IMR-90 (cell line): ENCODE results near the gene GHR. TPM values are rescaled to one million over a fixed set of nuclear protein-coding genes. Genes with fewer than 3 reads are reported as not detected.

ENCODE experiments used
- ATAC-seq: fragments of 200-7000 bp; cut with Tn5 transposase; 2 replicates; pipeline ENCODE4 v1.9.1; 2020; ENCODE audit warnings: low read depth, mild to moderate bottlenecking, moderate library complexity
- BruUV-seq: library from RNA; stranded (reverse); fragments of 400-500 nt; replicated peaks from 2 replicates; lab custom pipeline; 2021; lab: Mats Ljungman, UMichigan
- CTCF ChIA-PET: fragments of 300-600 bp; formaldehyde crosslinking; extraction: SDS; loops from one replicate; lab custom pipeline; 2021; ENCODE audit warnings: antibody characterized with exemption; lab: Yijun Ruan, JAX
- POLR2A ChIA-PET: fragments of 300-600 bp; sonication (Branson Sonifier 250); formaldehyde crosslinking; loops from one replicate; lab custom pipeline; 2022; ENCODE audit warnings: antibody characterized with exemption; ENCODE audit not compliant: unreplicated experiment; lab: Charles Lee
- DNase-seq: peaks from one replicate; pipeline ENCODE4 v3.0.0; 2013
- H2AFZ ChIP-seq: replicated peaks from 2 replicates; pipeline ENCODE3; 2013; ENCODE audit warnings: low read length, mild to moderate bottlenecking; ENCODE audit not compliant: poor library complexity
- H2AK5ac ChIP-seq: 2 replicates; pipeline ENCODE4 v1.6.1; 2013; ENCODE audit warnings: low read depth, low read length, inconsistent platforms
- H2AK9ac ChIP-seq: replicated peaks from 2 replicates; pipeline ENCODE3; 2013; ENCODE audit warnings: mild to moderate bottlenecking, low read depth, low read length, moderate library complexity; ENCODE audit not compliant: poor library complexity
- H2BK120ac ChIP-seq: 2 replicates; pipeline ENCODE4 v1.6.1; 2013; ENCODE audit warnings: low read depth, low read length, inconsistent platforms
- H2BK15ac ChIP-seq: 3 replicates; pipeline ENCODE4 v1.6.1; 2013; ENCODE audit warnings: low read depth, low read length, inconsistent platforms
- H2BK20ac ChIP-seq: 2 replicates; pipeline ENCODE4 v1.6.1; 2013; ENCODE audit warnings: low read depth, mild to moderate bottlenecking, inconsistent platforms, low read length, moderate library complexity
- H2BK5ac ChIP-seq: 2 replicates; pipeline ENCODE4 v1.6.1; 2013; ENCODE audit warnings: mild to moderate bottlenecking, low read depth, low read length, inconsistent platforms; ENCODE audit not compliant: poor library complexity, severe bottlenecking
- H3K14ac ChIP-seq: replicated peaks from 2 replicates; pipeline ENCODE4 v1.6.1; 2013; ENCODE audit warnings: low read depth, low read length, inconsistent platforms
- H3K18ac ChIP-seq: 2 replicates; pipeline ENCODE4 v1.6.1; 2013; ENCODE audit warnings: low read depth, low read length, control low read depth
- H3K23ac ChIP-seq: 2 replicates; pipeline ENCODE4 v1.6.1; 2013; ENCODE audit warnings: low read depth, low read length, inconsistent platforms
- H3K27ac ChIP-seq: 2 replicates; pipeline ENCODE4 v1.5.1; 2013; ENCODE audit warnings: mild to moderate bottlenecking, control low read depth, low read length; ENCODE audit not compliant: insufficient read depth
- H3K27me3 ChIP-seq: 2 replicates; pipeline ENCODE4 v1.6.1; 2013; ENCODE audit warnings: low read length; ENCODE audit not compliant: control insufficient read depth, insufficient read depth
- H3K36me3 ChIP-seq: 2 replicates; pipeline ENCODE4 v1.6.1; 2013; ENCODE audit warnings: low read length, mixed read lengths; ENCODE audit not compliant: control insufficient read depth, insufficient read depth
- H3K4ac ChIP-seq: 2 replicates; pipeline ENCODE4 v1.6.1; 2013; ENCODE audit warnings: low read depth, low read length, inconsistent platforms
- H3K4me1 ChIP-seq: 2 replicates; pipeline ENCODE4 v1.6.1; 2013; ENCODE audit warnings: low read length, mixed read lengths; ENCODE audit not compliant: control insufficient read depth, insufficient read depth
- H3K4me2 ChIP-seq: 2 replicates; pipeline ENCODE4 v1.6.1; 2013; ENCODE audit warnings: low read depth, mild to moderate bottlenecking, control low read depth, low read length, moderate library complexity
- H3K4me3 ChIP-seq: 2 replicates; pipeline ENCODE4 v1.5.1; 2013; ENCODE audit warnings: low read depth, mild to moderate bottlenecking, control low read depth, low read length, moderate library complexity; ENCODE audit not compliant: insufficient read depth
- H3K56ac ChIP-seq: 2 replicates; pipeline ENCODE4 v1.6.1; 2013; ENCODE audit warnings: low read length, inconsistent platforms; ENCODE audit not compliant: insufficient read depth; ENCODE audit errors: extremely low read depth
- H3K79me1 ChIP-seq, 2 experiments: 2 replicates each; pipeline ENCODE4 v1.6.1; 2013; ENCODE audit warnings: low read length in 2 of 2, inconsistent platforms in 1 of 2, low read depth in 1 of 2
- H3K9ac ChIP-seq: 2 replicates; pipeline ENCODE4 v1.6.1; 2013; ENCODE audit warnings: low read depth, low read length, control low read depth
- H3K9me1 ChIP-seq: 2 replicates; pipeline ENCODE4 v1.6.1; 2013; ENCODE audit warnings: low read length, inconsistent platforms; ENCODE audit not compliant: insufficient read depth
- H3K9me3 ChIP-seq: 2 replicates; pipeline ENCODE4 v1.6.1; 2013; ENCODE audit warnings: low read length; ENCODE audit not compliant: control insufficient read depth, insufficient read depth
- H4K20me1 ChIP-seq: 2 replicates; pipeline ENCODE4 v1.6.1; 2013; ENCODE audit warnings: low read length, inconsistent platforms; ENCODE audit not compliant: insufficient read depth
- H4K5ac ChIP-seq: 2 replicates; pipeline ENCODE4 v1.6.1; 2013; ENCODE audit warnings: mild to moderate bottlenecking, low read depth, low read length, control low read depth
- H4K8ac ChIP-seq, 2 experiments: 2 replicates each; pipeline ENCODE4 v1.6.1; 2013; ENCODE audit warnings: low read depth in 2 of 2, low read length in 2 of 2, control low read depth in 1 of 2, inconsistent platforms in 1 of 2
- H4K91ac ChIP-seq: 2 replicates; pipeline ENCODE4 v1.6.1; 2013; ENCODE audit warnings: low read depth, low read length, inconsistent platforms; ENCODE audit not compliant: insufficient read depth
- BHLHE40 ChIP-seq: fragments of 150-350 bp; IDR thresholded peaks from 2 replicates; pipeline ENCODE4 v1.6.1; 2016; ENCODE audit warnings: mild to moderate bottlenecking, low read depth, low read length
- CEBPB ChIP-seq: IDR thresholded peaks from 2 replicates; pipeline ENCODE4 v1.6.1; 2012; ENCODE audit warnings: low read depth, low read length, improper control_type of control experiment
- CHD1 ChIP-seq: IDR thresholded peaks from 2 replicates; pipeline ENCODE4 v1.6.1; 2012; ENCODE audit warnings: low read depth, low read length, improper control_type of control experiment
- CTCF ChIP-seq: conservative IDR thresholded peaks from 2 replicates; pipeline ENCODE4 v1.5.1; 2012; ENCODE audit warnings: mild to moderate bottlenecking, low read depth, low read length, improper control_type of control experiment
- ELK1 ChIP-seq: fragments of 150-350 bp; IDR thresholded peaks from 2 replicates; pipeline ENCODE4 v1.6.1; 2016; ENCODE audit warnings: low read depth, mild to moderate bottlenecking, low read length, moderate library complexity, borderline replicate concordance
- FOS ChIP-seq: fragments of 150-350 bp; IDR thresholded peaks from 2 replicates; pipeline ENCODE4 v1.6.1; 2016; ENCODE audit warnings: low read depth, low read length
- MAFK ChIP-seq: IDR thresholded peaks from 2 replicates; pipeline ENCODE4 v1.6.1; 2012; ENCODE audit warnings: low read depth, low read length, improper control_type of control experiment
- MAZ ChIP-seq: IDR thresholded peaks from 2 replicates; pipeline ENCODE4 v1.6.1; 2012; ENCODE audit warnings: low read depth, mild to moderate bottlenecking, low read length, improper control_type of control experiment, moderate library complexity, borderline replicate concordance
- MXI1 ChIP-seq: IDR thresholded peaks from 2 replicates; pipeline ENCODE4 v1.6.1; 2012; ENCODE audit warnings: low read depth, mild to moderate bottlenecking, low read length, moderate library complexity, borderline replicate concordance
- NFE2L2 ChIP-seq: fragments of 150-350 bp; IDR thresholded peaks from 2 replicates; pipeline ENCODE4 v1.6.1; 2016; ENCODE audit warnings: low read depth, mild to moderate bottlenecking, low read length
- POLR2A ChIP-seq: IDR thresholded peaks from 2 replicates; pipeline ENCODE4 v1.6.1; 2012; ENCODE audit warnings: mild to moderate bottlenecking, low read depth, low read length
- RAD21 ChIP-seq: IDR thresholded peaks from 2 replicates; pipeline ENCODE4 v1.6.1; 2012; ENCODE audit warnings: low read length, improper control_type of control experiment
- RCOR1 ChIP-seq: IDR thresholded peaks from 2 replicates; pipeline ENCODE4 v1.6.1; 2012; ENCODE audit warnings: mild to moderate bottlenecking, low read length, improper control_type of control experiment; ENCODE audit not compliant: insufficient replicate concordance
- RFX5 ChIP-seq: IDR thresholded peaks from 2 replicates; pipeline ENCODE4 v1.8.0; 2012; ENCODE audit warnings: low read depth, mild to moderate bottlenecking, low read length, moderate library complexity
- SMC3 ChIP-seq: fragments of 150-350 bp; IDR thresholded peaks from 2 replicates; pipeline ENCODE4 v1.6.1; 2016; ENCODE audit warnings: low read depth, mild to moderate bottlenecking, antibody characterized with exemption, low read length, moderate library complexity
- WGBS, 2 experiments: methylation state at CpG; one replicate each; pipeline versions ENCODE4 v1.1.5 to v1.1.7; 2013; ENCODE audit warnings: missing lambda C conversion rate in 2 of 2; ENCODE audit not compliant: insufficient read length in 1 of 2; ENCODE audit errors: extremely low coverage in 2 of 2; 5-methylcytosine and 5-hydroxymethylcytosine counted together
- dilution Hi-C: fragments of 300-500 bp; cut with HindIII; formaldehyde crosslinking; loops from one replicate; pipeline ENCODE4 v1.14.3; 2018; ENCODE audit warnings: low sequenced_read_pairs; ENCODE audit not compliant: unreplicated experiment
- in situ Hi-C: fragments of 300-500 bp; cut with MboI; formaldehyde crosslinking; loops from 3 replicates; pipeline ENCODE4 v1.14.3; 2019; ENCODE audit warnings: low sequenced_read_pairs, inconsistent platforms, mixed read lengths
- intact Hi-C: fragments of 100-400 bp; cut with micrococcal nuclease; formaldehyde crosslinking; loops from 2 replicates; pipeline ENCODE4 v1.10.0; 2022
- polyA plus RNA-seq, 3 experiments: library from polyadenylated mRNA; depleted of rRNA; stranded (reverse); fragments of >200 nt; gene quantifications; 2 replicates each; pipeline ENCODE4 v1.2.3, GENCODE V29; 2012; ENCODE audit warnings: low replicate concordance in 1 of 3
- total RNA-seq: library from RNA; depleted of rRNA; stranded (reverse); fragments of >200 nt; gene quantifications from 2 replicates; pipeline ENCODE4 v1.2.3, GENCODE V29; 2012
- TF ChIP-seq, protein P1 (sequence below): fragments of 150-350 bp; IDR thresholded peaks from 2 replicates; pipeline ENCODE4 v1.6.1; 2017; ENCODE audit warnings: mild to moderate bottlenecking, antibody characterized with exemption, low read length, low read depth

The GHR gene
- total and polyA plus RNA-seq, 2 of the 4 experiments (the other 2 are of a cell fraction): 0.36 to 1.1 TPM

GRCh38 chr5:42500003-42500599 is 76.9 kb downstream of the GHR start:
- Histone ChIP-seq H3K9me1 (no peaks in the 10 kb centered on the region), H3K27me3 (no peaks in the 10 kb centered on the region), H3K23ac (no peak overlapping the region), H2BK15ac (no peak overlapping the region), H2AK9ac (no peak overlapping the region), H4K20me1 (no peaks in the 10 kb centered on the region), H3K9ac (no peak overlapping the region), H3K4ac (no peak overlapping the region), H2AK5ac (no peak overlapping the region), H3K27ac (no peak overlapping the region), H3K4me2 (no peak overlapping the region), H3K4me3 (no peak overlapping the region), H3K18ac (no peak overlapping the region), H3K9me3 (no peaks in the 10 kb centered on the region), H3K4me1 (no peaks in the 10 kb centered on the region), H4K8ac (no peak overlapping the region), H4K5ac (no peak overlapping the region), H2AFZ (no peak overlapping the region), H2BK120ac (no peak overlapping the region), H3K79me1 (no peaks in the 10 kb centered on the region), H2BK5ac (no peak overlapping the region), H3K36me3 (no peaks in the 10 kb centered on the region), H3K14ac (no peak overlapping the region), H2BK20ac (no peak overlapping the region), H4K91ac (no peak overlapping the region), H3K56ac (no peak overlapping the region)
- BruUV-seq: no TSS peak
- ChIA-PET CTCF (no interaction called here), POLR2A (no interaction called here)
- DNase-seq (no peak), ATAC-seq (no peak)
- no peak for TF ChIP-seq CTCF
- TF ChIP-seq CHD1: no peak
- no peak for TF ChIP-seq NFE2L2
- no peak for TF ChIP-seq FOS
- TF ChIP-seq RAD21: no peak
- TF ChIP-seq MXI1: no peak
- no peak for TF ChIP-seq CEBPB
- TF ChIP-seq RCOR1: no peak
- TF ChIP-seq MAFK: no peak
- no peak for TF ChIP-seq SMC3
- no peak for TF ChIP-seq BHLHE40
- TF ChIP-seq RFX5: no peak
- TF ChIP-seq, protein P1, sequence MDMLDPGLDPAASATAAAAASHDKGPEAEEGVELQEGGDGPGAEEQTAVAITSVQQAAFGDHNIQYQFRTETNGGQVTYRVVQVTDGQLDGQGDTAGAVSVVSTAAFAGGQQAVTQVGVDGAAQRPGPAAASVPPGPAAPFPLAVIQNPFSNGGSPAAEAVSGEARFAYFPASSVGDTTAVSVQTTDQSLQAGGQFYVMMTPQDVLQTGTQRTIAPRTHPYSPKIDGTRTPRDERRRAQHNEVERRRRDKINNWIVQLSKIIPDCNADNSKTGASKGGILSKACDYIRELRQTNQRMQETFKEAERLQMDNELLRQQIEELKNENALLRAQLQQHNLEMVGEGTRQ: no peak
- TF ChIP-seq MAZ: no peak
- no peak for TF ChIP-seq ELK1
- no peak for TF ChIP-seq POLR2A
- in situ Hi-C loops: no loop called here
- dilution Hi-C loops: no loop called here
- intact Hi-C loops: no loop called here
- WGBS, 2 experiments: 33% methylated on average over 1 of the region's 6 CpGs; no CpG with 5 or more reads in 1 of the 2 experiments
